Measurements from ENCODE around the gene SLC13A3.
A peak's percentile ranks its signal among the peaks of the same experiment; 100 is the strongest.
"Not testable (repeated sequence)": the region's sequence is repeated elsewhere in the genome, so short reads cannot be mapped to it uniquely, and the experiment has no call there.

SLC13A3 gene

GRCh38 chr20:46681032-46681854 lies 30.0 kb upstream of the SLC13A3 start:
- DNase-seq: peak; percentile 19

- DNase-seq: no peak
Measured at GRCh38 chr20:46680684-46681031, 29.4 kb upstream of the SLC13A3 start.

- DNase-seq: no peak
Measured at GRCh38 chr20:46678516-46678915, 27.3 kb upstream of the SLC13A3 start.

GRCh38 chr20:46677608-46678007 lies 26.3 kb upstream of the SLC13A3 start:
- DNase-seq: no peak

GRCh38 chr20:46676649-46677316 lies 25.5 kb upstream of the SLC13A3 start:
- not testable (repeated sequence) for DNase-seq

- DNase-seq: no peak
Measured at GRCh38 chr20:46674253-46675083, 23.2 kb upstream of the SLC13A3 start.

- no peak for DNase-seq
Measured at GRCh38 chr20:46673394-46674252, 22.4 kb upstream of the SLC13A3 start.

- no peak for DNase-seq
Measured at GRCh38 chr20:46672543-46673148, 21.4 kb upstream of the SLC13A3 start.

- no peak for DNase-seq
Measured at GRCh38 chr20:46671866-46672542, 20.7 kb upstream of the SLC13A3 start.

GRCh38 chr20:46670585-46671584 lies 19.6 kb upstream of the SLC13A3 start:
- no peak for DNase-seq

GRCh38 chr20:46670228-46670584 lies 18.9 kb upstream of the SLC13A3 start:
- no peak for DNase-seq

- DNase-seq: no peak
Measured at GRCh38 chr20:46666818-46667515, 15.7 kb upstream of the SLC13A3 start.

GRCh38 chr20:46666306-46666705 lies 15.0 kb upstream of the SLC13A3 start:
- no peak for DNase-seq

GRCh38 chr20:46665602-46666001 lies 14.3 kb upstream of the SLC13A3 start:
- DNase-seq: no peak

GRCh38 chr20:46663531-46663930 lies 12.3 kb upstream of the SLC13A3 start:
- no peak for DNase-seq

- no peak for DNase-seq
Measured at GRCh38 chr20:46661659-46662058, 10.4 kb upstream of the SLC13A3 start.

GRCh38 chr20:46660487-46660886 lies 9.2 kb upstream of the SLC13A3 start:
- DNase-seq: no peak

- DNase-seq: no peak
Measured at GRCh38 chr20:46657618-46658017, 6.4 kb upstream of the SLC13A3 start.

GRCh38 chr20:46657137-46657536 lies 5.9 kb upstream of the SLC13A3 start:
- no peak for DNase-seq

- peak; percentile 6 for DNase-seq
Measured at GRCh38 chr20:46652699-46653098, 1.4 kb upstream of the SLC13A3 start.

All from HCEC 1CT (cell line).